H1 (cell line): ENCODE results near the gene TBC1D9. TPM values are rescaled to one million over a fixed set of nuclear protein-coding genes. Genes with fewer than 3 reads are reported as not detected.

Source experiments
- CTCF ChIA-PET: fragments of 300-600 bp; sonication (Branson Sonifier 250); formaldehyde crosslinking; loops from one replicate; lab custom pipeline; 2021; ENCODE audit not compliant: partially characterized antibody; lab: Charles Lee
- POLR2A ChIA-PET: fragments of 300-600 bp; sonication (Branson Sonifier 250); formaldehyde crosslinking; loops from one replicate; lab custom pipeline; 2021; ENCODE audit warnings: inconsistent platforms; ENCODE audit not compliant: partially characterized antibody; lab: Charles Lee
- DNase-seq, 2 experiments: peaks; one replicate each; pipeline versions ENCODE4 v3.0.0 to v3.0.0-alpha.2; 2010 to 2022; ENCODE audit warnings: low spot score in 2 of 2, low read depth in 1 of 2, mixed read lengths in 1 of 2
- FAIRE-seq: peaks from 2 replicates; lab custom pipeline; 2011; peaks lifted over from hg19 to GRCh38; lab: Jason Lieb, UNC
- H2AFZ ChIP-seq: 2 replicates; pipeline ENCODE4 v1.8.1; 2012; ENCODE audit warnings: low read length, inconsistent platforms
- H2AK5ac ChIP-seq: 2 replicates; pipeline ENCODE4 v1.6.1; 2013; ENCODE audit warnings: low read depth, low read length
- H2BK120ac ChIP-seq: replicated peaks from 2 replicates; pipeline ENCODE3; 2013; ENCODE audit warnings: low read depth, low read length, inconsistent platforms
- H2BK12ac ChIP-seq: 2 replicates; pipeline ENCODE4 v1.6.1; 2013; ENCODE audit warnings: low read depth, low read length
- H2BK15ac ChIP-seq: 2 replicates; pipeline ENCODE4 v1.6.1; 2013; ENCODE audit warnings: low read length
- H2BK20ac ChIP-seq: 2 replicates; pipeline ENCODE4 v1.6.1; 2013; ENCODE audit warnings: low read length
- H2BK5ac ChIP-seq: 2 replicates; pipeline ENCODE4 v1.6.1; 2013; ENCODE audit warnings: low read depth, low read length
- H3K14ac ChIP-seq: 2 replicates; pipeline ENCODE4 v1.6.1; 2013; ENCODE audit warnings: inconsistent platforms; ENCODE audit not compliant: insufficient read length
- H3K18ac ChIP-seq: 2 replicates; pipeline ENCODE4 v1.6.1; 2013; ENCODE audit warnings: low read length; ENCODE audit errors: extremely low read depth
- H3K23ac ChIP-seq: 2 replicates; pipeline ENCODE4 v1.6.1; 2013; ENCODE audit warnings: inconsistent platforms; ENCODE audit not compliant: insufficient read length
- H3K23me2 ChIP-seq: 2 replicates; pipeline ENCODE4 v1.6.1; 2013; ENCODE audit warnings: low read depth, low read length
- H3K27ac ChIP-seq: 2 replicates; pipeline ENCODE4 v1.6.1; 2011; ENCODE audit warnings: low read depth, low read length, inconsistent platforms
- H3K27me3 ChIP-seq, 4 experiments: replicated peaks in 1 of 4; 1 replicate in 1 of 4; 2 replicates in 3 of 4; pipeline versions ENCODE4 v1.6.1 to v1.8.1; 2011 to 2013; ENCODE audit warnings: low read length in 3 of 4, mild to moderate bottlenecking in 3 of 4, inconsistent platforms in 2 of 4, mixed read lengths in 2 of 4, moderate library complexity in 1 of 4; ENCODE audit not compliant: control insufficient read depth in 3 of 4, insufficient read depth in 3 of 4; ENCODE audit errors: extremely low read depth in 1 of 4
- H3K36me3 ChIP-seq, 4 experiments: 2 replicates each; pipeline versions ENCODE4 v1.6.1 to v1.8.1; 2011 to 2013; ENCODE audit warnings: mild to moderate bottlenecking in 4 of 4, low read length in 3 of 4, moderate library complexity in 2 of 4, control low read depth in 1 of 4, inconsistent platforms in 1 of 4; ENCODE audit not compliant: insufficient read depth in 4 of 4, control insufficient read depth in 2 of 4
- H3K4ac ChIP-seq: replicated peaks from 2 replicates; pipeline ENCODE3; 2013; ENCODE audit warnings: low read length, low read depth, mixed read lengths, inconsistent platforms; ENCODE audit not compliant: insufficient read length
- H3K4me1 ChIP-seq, 4 experiments: replicated peaks in 1 of 4; 1 replicate in 1 of 4; 2 replicates in 3 of 4; pipeline versions ENCODE4 v1.6.1 to v1.8.1; 2011 to 2013; ENCODE audit warnings: low read length in 3 of 4, inconsistent platforms in 2 of 4, mixed read lengths in 1 of 4; ENCODE audit not compliant: insufficient read depth in 4 of 4, control insufficient read depth in 3 of 4
- H3K4me2 ChIP-seq, 2 experiments: 2 replicates each; pipeline versions ENCODE4 v1.6.1 to v1.8.1; 2011 to 2013; ENCODE audit warnings: low read depth in 2 of 2, low read length in 2 of 2, control low read depth in 1 of 2, inconsistent platforms in 1 of 2, mild to moderate bottlenecking in 1 of 2; ENCODE audit not compliant: insufficient read depth in 1 of 2
- H3K4me3 ChIP-seq, 4 experiments: fragments of 200-600, 300-600 bp in 1 of 4; sonication (generic), shearing (Covaris generic), sonication (Bioruptor Twin) in 1 of 4; 2 replicates each; pipeline versions ENCODE4 v1.5.1 to v1.8.1; 2011 to 2016; ENCODE audit warnings: low read length in 4 of 4, low read depth in 3 of 4, control low read depth in 2 of 4, inconsistent platforms in 2 of 4, mild to moderate bottlenecking in 2 of 4, mixed read lengths in 1 of 4, moderate library complexity in 1 of 4; ENCODE audit not compliant: insufficient read depth in 2 of 4; ENCODE audit errors: extremely low read depth in 1 of 4
- H3K56ac ChIP-seq: replicated peaks from 2 replicates; pipeline ENCODE3; 2013; ENCODE audit warnings: low read depth, mild to moderate bottlenecking, mixed read lengths, low read length, inconsistent platforms; ENCODE audit not compliant: insufficient read length
- H3K79me1 ChIP-seq: 2 replicates; pipeline ENCODE4 v1.6.1; 2013; ENCODE audit warnings: low read depth, low read length, control low read depth
- H3K79me2 ChIP-seq, 2 experiments: 2 replicates each; pipeline versions ENCODE4 v1.6.1 to v1.8.1; 2012 to 2013; ENCODE audit warnings: low read length in 2 of 2, mild to moderate bottlenecking in 2 of 2, inconsistent platforms in 1 of 2; ENCODE audit not compliant: insufficient read depth in 2 of 2, control insufficient read depth in 1 of 2
- H3K9ac ChIP-seq, 4 experiments: replicated peaks in 1 of 4; 1 replicate in 1 of 4; 2 replicates in 3 of 4; pipeline versions ENCODE4 v1.6.1 to v1.8.1; 2011 to 2013; ENCODE audit warnings: low read depth in 3 of 4, low read length in 3 of 4, control low read depth in 2 of 4, mild to moderate bottlenecking in 2 of 4, moderate library complexity in 2 of 4, inconsistent platforms in 1 of 4; ENCODE audit errors: extremely low read depth in 1 of 4
- H3K9me3 ChIP-seq, 2 experiments: 2 replicates each; pipeline versions ENCODE4 v1.6.1 to v1.8.1; 2012 to 2013; ENCODE audit warnings: mild to moderate bottlenecking in 2 of 2, moderate library complexity in 2 of 2, control low read depth in 1 of 2, inconsistent platforms in 1 of 2, low read depth in 1 of 2, low read length in 1 of 2, mixed read lengths in 1 of 2; ENCODE audit not compliant: insufficient read depth in 2 of 2
- H4K20me1 ChIP-seq, 2 experiments: replicated peaks in 1 of 2; 2 replicates each; pipeline versions ENCODE3 to v1.8.1; 2011 to 2013; ENCODE audit warnings: inconsistent platforms in 2 of 2, low read length in 2 of 2, mild to moderate bottlenecking in 1 of 2; ENCODE audit not compliant: insufficient read depth in 2 of 2, control insufficient read depth in 1 of 2
- H4K5ac ChIP-seq: 2 replicates; pipeline ENCODE4 v1.6.1; 2013; ENCODE audit warnings: low read length, low read depth, mixed read lengths, inconsistent platforms; ENCODE audit not compliant: insufficient read length
- H4K8ac ChIP-seq: 2 replicates; pipeline ENCODE4 v1.8.0; 2013; ENCODE audit warnings: mild to moderate bottlenecking, moderate library complexity, low read length, inconsistent platforms; ENCODE audit not compliant: insufficient read depth; ENCODE audit errors: extremely low read depth
- H4K91ac ChIP-seq: replicated peaks from 2 replicates; pipeline ENCODE3; 2013; ENCODE audit warnings: low read length, mixed read lengths, inconsistent platforms; ENCODE audit not compliant: insufficient read length
- ATF2 ChIP-seq: IDR thresholded peaks from 2 replicates; pipeline ENCODE4 v1.6.1; 2012; ENCODE audit warnings: low read length, inconsistent platforms
- CTBP2 ChIP-seq: IDR thresholded peaks from 2 replicates; pipeline ENCODE4 v1.7.0; 2011; ENCODE audit warnings: borderline replicate concordance, mild to moderate bottlenecking, moderate library complexity, mixed read lengths, low read length; ENCODE audit not compliant: insufficient read depth, insufficient read length
- JUND ChIP-seq: IDR thresholded peaks from 2 replicates; pipeline ENCODE4 v1.6.1; 2011; ENCODE audit warnings: mild to moderate bottlenecking, improper control_type of control experiment, low read length
- NRF1 ChIP-seq: IDR thresholded peaks from 2 replicates; pipeline ENCODE4 v1.6.1; 2011; ENCODE audit warnings: mild to moderate bottlenecking, low read depth, low read length, improper control_type of control experiment
- RBBP5 ChIP-seq: IDR thresholded peaks from 2 replicates; pipeline ENCODE4 v1.7.1; 2012; ENCODE audit warnings: low read depth, mild to moderate bottlenecking, inconsistent platforms, low read length, moderate library complexity, borderline replicate concordance
- SIRT6 ChIP-seq: IDR thresholded peaks from one replicate; pipeline ENCODE4 v1.7.1; 2012; ENCODE audit warnings: low read length, inconsistent platforms
- USF2 ChIP-seq: IDR thresholded peaks from 2 replicates; pipeline ENCODE4 v1.6.1; 2011; ENCODE audit warnings: low read length, improper control_type of control experiment
- WGBS, 2 experiments: shearing (Covaris generic) in 1 of 2; methylation state at CpG; one replicate each; pipeline versions ENCODE4 v1.1.6 to v1.1.7; 2013 to 2015; ENCODE audit warnings: low lambda C conversion rate in 2 of 2, mixed read lengths in 2 of 2, inconsistent platforms in 1 of 2, low coverage in 1 of 2, missing lambda C conversion rate in 1 of 2; ENCODE audit not compliant: insufficient replicate concordance in 2 of 2, insufficient coverage in 1 of 2, insufficient read length in 1 of 2; ENCODE audit errors: extremely low coverage in 1 of 2, missing lambda C conversion rate in 1 of 2; 5-methylcytosine and 5-hydroxymethylcytosine counted together
- polyA plus RNA-seq, 7 experiments: library from polyadenylated mRNA; depleted of rRNA in 3 of 7; stranded (reverse) in 5 of 7; unstranded in 2 of 7; fragments of >200 nt in 5 of 7; fragments of 200-250 nt in 2 of 7; gene quantifications; 1 replicate in 5 of 7; 2 replicates in 1 of 7; 4 replicates in 1 of 7; pipeline versions ENCODE4 v1.2.1 to v1.2.3, GENCODE V29; 2011 to 2013; ENCODE audit warnings: missing spikeins in 2 of 7, mixed read lengths in 2 of 7
- total RNA-seq: library from RNA; stranded (reverse); fragmentation: NEBNext Ultra II Directional; extraction: Animal tissue kit (Norgen Biotek cat#: 25700); gene quantifications from 2 replicates; pipeline ENCODE4 v1.2.1, GENCODE V29; 2021

The TBC1D9 gene
- total and polyA plus RNA-seq, 2 of the 8 experiments (the other 6 are each of a cell fraction or from before 2014, with no cell fraction given), result 0.94 to 1.0 TPM

- ChIA-PET POLR2A (no interaction called here), CTCF (interaction anchor here (0.6 to 1.6 kb wide), 2 partner anchors 22 to 24 kb away, joined by 3 read pairs; no protein-coding TSS in a partner anchor)
- Histone ChIP-seq H2BK12ac (no peak overlapping the region), H4K8ac (no peak overlapping the region), H3K4ac (no peak overlapping the region), H3K4me2 (no peak overlapping the region), H2BK15ac (no peak overlapping the region), H2BK5ac (no peak overlapping the region), H2AFZ (no peak overlapping the region), H3K9ac (no peak overlapping the region), H3K27ac (no peak overlapping the region), H3K56ac (no peak overlapping the region), H3K27me3 (no peaks in the 10 kb centered on the region), H3K79me2 (no peaks in the 10 kb centered on the region), H2BK20ac (no peak overlapping the region), H2BK120ac (no peak overlapping the region), H3K23me2 (no peaks in the 10 kb centered on the region), H4K5ac (no peak overlapping the region), H3K18ac (no peak overlapping the region), H2AK5ac (no peak overlapping the region), H3K36me3 (no peaks in the 10 kb centered on the region), H3K79me1 (no peaks in the 10 kb centered on the region), H4K91ac (no peak overlapping the region), H3K14ac (no peak overlapping the region), H3K4me1 (peaks cover 0 to 8% (median 1%) of the 10 kb centered on the region in 4 experiments; a peak in 2 of 7 replicates), H3K4me3 (no peak overlapping the region), H3K9me3 (no peaks in the 10 kb centered on the region), H4K20me1 (no peaks in the 10 kb centered on the region), H3K23ac (no peak overlapping the region)
- FAIRE-seq, result no peak
- no peak for DNase-seq
- WGBS, 2 experiments, result 90% methylated on average over 2 of the region's 2 CpGs; no CpG with 5 or more reads in 1 of the 2 experiments
- TF ChIP-seq SIRT6, result no peak
- TF ChIP-seq USF2, result no peak
- no peak for TF ChIP-seq JUND
- no peak for TF ChIP-seq NRF1
- TF ChIP-seq RBBP5, result no peak
- no peak for TF ChIP-seq CTBP2
- TF ChIP-seq ATF2, result no peak
These were observed 36.5 kb downstream of the TBC1D9 start for GRCh38 chr4:140719686-140720085.
